Measurements from ENCODE around the gene RFK. TPM values are rescaled to one million over a fixed set of nuclear protein-coding genes. Genes with fewer than 3 reads are reported as not detected.
"Not testable (repeated sequence)": the region's sequence is repeated elsewhere in the genome, so short reads cannot be mapped to it uniquely, and the experiment has no call there.

The RFK gene
- total RNA-seq (2014; rRNA removed; shearing (Covaris generic)), result 23.6 and 27.3 TPM in 2 replicates

GRCh38 chr9:76394195-76394959 is at the start of gene RFK:
Gene RFK, minus strand, starts transcription at chr9:76394426. Its CDS starts 255 bp downstream, at chr9:76394171.
- DNase-seq (ENCODE audit: low spot score), result peak; percentile 86

GRCh38 chr9:76443887-76444286 is 49.7 kb upstream of the RFK start:
- no peak for DNase-seq (ENCODE audit: low spot score)

- DNase-seq (ENCODE audit: low spot score), result no peak
Observed at GRCh38 chr9:76441551-76442322, 47.5 kb upstream of the RFK start.

- no peak for DNase-seq (ENCODE audit: low spot score)
Observed at GRCh38 chr9:76438841-76439588, 44.8 kb upstream of the RFK start.

- DNase-seq (ENCODE audit: low spot score), result not testable (repeated sequence)
Observed at GRCh38 chr9:76437017-76437699, 42.9 kb upstream of the RFK start.

- not testable (repeated sequence) for DNase-seq (ENCODE audit: low spot score)
Observed at GRCh38 chr9:76434897-76435296, 40.7 kb upstream of the RFK start.

- no peak for DNase-seq (ENCODE audit: low spot score)
Observed at GRCh38 chr9:76433836-76434235, 39.6 kb upstream of the RFK start.

- DNase-seq (ENCODE audit: low spot score), result no peak
Observed at GRCh38 chr9:76433406-76433805, 39.2 kb upstream of the RFK start.

GRCh38 chr9:76431601-76432000 is 37.4 kb upstream of the RFK start:
- no peak for DNase-seq (ENCODE audit: low spot score)

GRCh38 chr9:76426807-76427419 is 32.7 kb upstream of the RFK start:
- DNase-seq (ENCODE audit: low spot score), result no peak

- no peak for DNase-seq (ENCODE audit: low spot score)
Observed at GRCh38 chr9:76425677-76426453, 31.6 kb upstream of the RFK start.

- DNase-seq (ENCODE audit: low spot score), result no peak
Observed at GRCh38 chr9:76424491-76424890, 30.3 kb upstream of the RFK start.

GRCh38 chr9:76423216-76424177 is 29.3 kb upstream of the RFK start:
- DNase-seq (ENCODE audit: low spot score), result peak; percentile 55

GRCh38 chr9:76419782-76420380 is 25.7 kb upstream of the RFK start:
- peak; percentile 59 for DNase-seq (ENCODE audit: low spot score)

- DNase-seq (ENCODE audit: low spot score), result no peak
Observed at GRCh38 chr9:76417394-76417793, 23.2 kb upstream of the RFK start.

GRCh38 chr9:76415731-76416130 is 21.5 kb upstream of the RFK start:
- no peak for DNase-seq (ENCODE audit: low spot score)

GRCh38 chr9:76415154-76415553 is 20.9 kb upstream of the RFK start:
- peak; percentile 6 for DNase-seq (ENCODE audit: low spot score)

GRCh38 chr9:76414661-76415060 is 20.4 kb upstream of the RFK start:
- no peak for DNase-seq (ENCODE audit: low spot score)

GRCh38 chr9:76413658-76414057 is 19.4 kb upstream of the RFK start:
- no peak for DNase-seq (ENCODE audit: low spot score)

Data from HT-29 (cell line).